ENCODE data around the gene LYSMD1.

The LYSMD1 gene

GRCh38 chr1:151175041-151175741 lies 9.5 kb upstream of the LYSMD1 start:
- Histone ChIP-seq H3K4me2 (no peak overlapping the region), H3K79me2 (ENCODE audit: insufficient read depth, low read depth) (no peaks in the 10 kb centered on the region), H3K36me3 (ENCODE audit: insufficient read depth) (peaks cover 9% of the 10 kb centered on the region; the same call in 1 of the 2 replicates), H3K27me3 (ENCODE audit: insufficient read depth, low read depth) (no peaks in the 10 kb centered on the region), H3K4me3 (IDR thresholded peaks at IDR 0.05; ENCODE audit: insufficient read depth, low read depth, low read length) (no peak overlapping the region), H2AFZ (ENCODE audit: low read depth) (no peak overlapping the region), H3K27ac (no peak overlapping the region), H3K9ac (no peak overlapping the region), H4K20me1 (ENCODE audit: insufficient read depth) (no peaks in the 10 kb centered on the region), H3K4me1 (ENCODE audit: low read depth, poor library complexity, severe bottlenecking) (no peaks in the 10 kb centered on the region)
- no peak for TF ChIP-seq CTCF (conservative IDR thresholded peaks at IDR 0.05; ENCODE audit: low read depth, low read length)

GRCh38 chr1:151171190-151171589 lies 5.5 kb upstream of the LYSMD1 start:
- Histone ChIP-seq H3K9ac (no peak overlapping the region), H4K20me1 (ENCODE audit: insufficient read depth) (no peaks in the 10 kb centered on the region), H3K4me3 (IDR thresholded peaks at IDR 0.05; ENCODE audit: insufficient read depth, low read depth, low read length) (no peak overlapping the region), H3K36me3 (ENCODE audit: insufficient read depth) (peaks cover 7% of the 10 kb centered on the region; the same call in 1 of the 2 replicates), H2AFZ (ENCODE audit: low read depth) (no peak overlapping the region), H3K4me2 (no peak overlapping the region), H3K27me3 (ENCODE audit: insufficient read depth, low read depth) (no peaks in the 10 kb centered on the region), H3K27ac (no peak overlapping the region), H3K4me1 (ENCODE audit: low read depth, poor library complexity, severe bottlenecking) (peaks cover 14% of the 10 kb centered on the region), H3K79me2 (ENCODE audit: insufficient read depth, low read depth) (peaks cover 15% of the 10 kb centered on the region)
- no peak for TF ChIP-seq CTCF (conservative IDR thresholded peaks at IDR 0.05; ENCODE audit: low read depth, low read length)

GRCh38 chr1:151167116-151167515 lies 1.4 kb upstream of the LYSMD1 start:
- Histone ChIP-seq H3K27ac (no peak overlapping the region), H2AFZ (ENCODE audit: low read depth) (no peak overlapping the region)
- TF ChIP-seq CTCF (conservative IDR thresholded peaks at IDR 0.05; ENCODE audit: low read depth, low read length) = no peak

GRCh38 chr1:151166505-151166956 lies 829 bp upstream of the LYSMD1 start:
- 0 out of 2 replicates have a peak, but pooled peaks have one; percentile 1 for TF ChIP-seq CTCF (conservative IDR thresholded peaks at IDR 0.05; ENCODE audit: low read depth, low read length)
- peaks cover 17% of the 10 kb centered on the region for H3K79me2 ChIP-seq (ENCODE audit: insufficient read depth, low read depth)
- no peaks in the 10 kb centered on the region for H3K27me3 ChIP-seq (ENCODE audit: insufficient read depth, low read depth)
- H4K20me1 ChIP-seq (ENCODE audit: insufficient read depth) = no peaks in the 10 kb centered on the region
- peak overlapping the region; percentile 90 for H2AFZ ChIP-seq (ENCODE audit: low read depth)
- H3K4me2 ChIP-seq = peak overlapping the region; percentile 84
- H3K9ac ChIP-seq = peak overlapping the region; percentile 62
- peak overlapping the region; percentile 31 for H3K27ac ChIP-seq
- H3K4me3 ChIP-seq (IDR thresholded peaks at IDR 0.05; ENCODE audit: insufficient read depth, low read depth, low read length) = peak overlapping the region; percentile 100
- H3K4me1 ChIP-seq (ENCODE audit: low read depth, poor library complexity, severe bottlenecking) = peaks cover 24% of the 10 kb centered on the region
- peaks cover 7% of the 10 kb centered on the region; the same call in 1 of the 2 replicates for H3K36me3 ChIP-seq (ENCODE audit: insufficient read depth)

More at GRCh38 chr1:151167116-151167515, 1.4 kb upstream of the LYSMD1 start:
- Histone ChIP-seq H3K27me3 (ENCODE audit: insufficient read depth, low read depth) (no peaks in the 10 kb centered on the region), H3K4me3 (IDR thresholded peaks at IDR 0.05; ENCODE audit: insufficient read depth, low read depth, low read length) (peak overlapping the region; percentile 100), H3K9ac (peak overlapping the region; percentile 62; the same call in 1 of the 2 replicates), H3K79me2 (ENCODE audit: insufficient read depth, low read depth) (peaks cover 17% of the 10 kb centered on the region), H3K4me2 (peak overlapping the region; percentile 84), H3K36me3 (ENCODE audit: insufficient read depth) (peaks cover 7% of the 10 kb centered on the region; the same call in 1 of the 2 replicates), H3K4me1 (ENCODE audit: low read depth, poor library complexity, severe bottlenecking) (peaks cover 24% of the 10 kb centered on the region), H4K20me1 (ENCODE audit: insufficient read depth) (no peaks in the 10 kb centered on the region)
